Psoas muscle (tissue), 8 donors: Measurements from ENCODE around the gene UGT1A5. TPM values are rescaled to one million over a fixed set of nuclear protein-coding genes. Genes with fewer than 3 reads are reported as not detected.

Experiments
- ATAC-seq, 4 donors: fragments of 200-7000 bp; cut with Tn5 transposase; one replicate each; pipeline ENCODE4 v1.9.1; 2020; ENCODE audit warnings: moderate library complexity in 3 of 4, mild to moderate bottlenecking in 2 of 4
- DNase-seq, 2 donors: peaks; one replicate each; pipeline ENCODE4 v3.0.0-alpha.2; 2020
- H3K27ac ChIP-seq: fragments of 200-600 bp; one replicate; pipeline ENCODE4 v1.8.0; 2022
- H3K27me3 ChIP-seq, 3 donors: fragments of 200-600 bp in 1 of 3; one replicate each; pipeline versions ENCODE4 v1.6.1 to v1.8.0; 2013 to 2022; ENCODE audit warnings: low read length in 2 of 3, mild to moderate bottlenecking in 2 of 3, moderate library complexity in 1 of 3; ENCODE audit not compliant: insufficient read depth in 3 of 3
- H3K36me3 ChIP-seq, 2 donors: fragments of 200-600 bp in 1 of 2; one replicate each; pipeline versions ENCODE4 v1.6.1 to v1.8.0; 2013 to 2022; ENCODE audit warnings: low read depth in 1 of 2, mild to moderate bottlenecking in 1 of 2, moderate library complexity in 1 of 2; ENCODE audit not compliant: insufficient read depth in 1 of 2
- H3K4me1 ChIP-seq: fragments of 200-600 bp; one replicate; pipeline ENCODE4 v1.8.0; 2022
- H3K4me3 ChIP-seq: fragments of 200-600 bp; one replicate; pipeline ENCODE4 v1.8.0; 2022; ENCODE audit warnings: mild to moderate bottlenecking
- H3K9me3 ChIP-seq: fragments of 200-600 bp; one replicate; pipeline ENCODE4 v1.8.0; 2022
- CTCF ChIP-seq: fragments of 200-600 bp; IDR thresholded peaks from one replicate; pipeline ENCODE4 v1.8.0; 2022; ENCODE audit warnings: antibody characterized with exemption
- WGBS, 3 donors: extraction: QIAGEN DNeasy Blood & Tissue Kit; methylation state at CpG; one replicate each; pipeline versions ENCODE4 v1.1.6 to v1.1.7; 2013; 5-methylcytosine and 5-hydroxymethylcytosine counted together
- intact Hi-C, 2 donors: fragments of 100-400 bp; cut with DNase I; formaldehyde crosslinking; loops; one replicate each; pipeline versions ENCODE4 v1.11.0 to v1.14.2; 2022
- polyA plus RNA-seq, 3 donors: library from polyadenylated mRNA; stranded (reverse); fragments of 200-250 nt; gene quantifications; one replicate each; pipeline ENCODE4 v1.2.3, GENCODE V29; 2013
- total RNA-seq, 4 donors: library from RNA; stranded (reverse); fragmentation: NEBNext Ultra II Directional in 2 of 4; extraction: Animal tissue kit (Norgen Biotek cat#: 25700) in 2 of 4; gene quantifications; one replicate each; pipeline versions ENCODE4 v1.2.1 to v1.2.4, GENCODE V29; 2021 to 2023
- donor health status: healthy with polysubstance abuse.
- donor health status: DM: no; HTN: no; CAD: no; lungs with moderate emphysema.
- donor health status: Bipolar disorder and iron deficiency.
- donor health status: healthy.
- donor health status: DM: yes; HTN: yes; CAD: no.
- donor health status: DM: no; HTN: no; CAD: no.
- donor health status: DM: no; HTN: no; CAD: no.
- donor health status: DM: yes; HTN: yes; CAD: no.

UGT1A5 gene
- total and polyA plus RNA-seq, 7 donors = not detected

GRCh38 chr2:233793465-233794127 lies 80.9 kb downstream of the UGT1A5 start:
- no peak for ATAC-seq
- 74 to 75% (median 75%) methylated on average over 18 of the region's 18 CpGs for WGBS, 3 donors
- no peaks in the 10 kb centered on the region for H3K9me3 ChIP-seq

GRCh38 chr2:233794128-233794658 lies 81.5 kb downstream of the UGT1A5 start:
- WGBS, 3 donors = 72 to 73% (median 73%) methylated on average over 17 of the region's 17 CpGs
- ATAC-seq (no peak), DNase-seq (no peak)
- no peak overlapping the region for H3K4me3 ChIP-seq
- H3K9me3 ChIP-seq = no peaks in the 10 kb centered on the region
- no peaks in the 10 kb centered on the region for H3K27me3 ChIP-seq
- H3K27ac ChIP-seq = no peak overlapping the region
- H3K36me3 ChIP-seq = no peaks in the 10 kb centered on the region
- intact Hi-C loops = no loop called here
- TF ChIP-seq CTCF = no peak
- no peaks in the 10 kb centered on the region for H3K4me1 ChIP-seq

More at GRCh38 chr2:233793465-233794127, 80.9 kb downstream of the UGT1A5 start:
- intact Hi-C loops = no loop called here
- no peaks in the 10 kb centered on the region for H3K27me3 ChIP-seq
- no peak overlapping the region for H3K4me3 ChIP-seq
- H3K4me1 ChIP-seq = no peaks in the 10 kb centered on the region
- H3K36me3 ChIP-seq = no peaks in the 10 kb centered on the region
- TF ChIP-seq CTCF = no peak
- DNase-seq = no peak
- no peak overlapping the region for H3K27ac ChIP-seq

- Histone ChIP-seq H3K36me3 (no peaks in the 10 kb centered on the region), H3K27ac (no peak overlapping the region), H3K4me1 (no peaks in the 10 kb centered on the region), H3K4me3 (no peak overlapping the region), H3K9me3 (no peaks in the 10 kb centered on the region), H3K27me3 (no peaks in the 10 kb centered on the region)
- ATAC-seq (no peak), DNase-seq (no peak)
- WGBS, 3 donors = 86 to 93% (median 92%) methylated on average over 13 of the region's 13 CpGs
- intact Hi-C loops = no loop called here
- no peak for TF ChIP-seq CTCF
These were observed 83.0 kb downstream of the UGT1A5 start for GRCh38 chr2:233795735-233796171.

- Histone ChIP-seq H3K36me3 (no peaks in the 10 kb centered on the region), H3K4me1 (no peaks in the 10 kb centered on the region), H3K4me3 (no peak overlapping the region), H3K27ac (no peak overlapping the region), H3K27me3 (no peaks in the 10 kb centered on the region), H3K9me3 (no peaks in the 10 kb centered on the region)
- ATAC-seq (no peak), DNase-seq (no peak)
- no peak for TF ChIP-seq CTCF
- intact Hi-C loops = no loop called here
- WGBS, 3 donors = 79 to 87% (median 83%) methylated on average over 9 of the region's 9 CpGs
These were observed 83.5 kb downstream of the UGT1A5 start for GRCh38 chr2:233796254-233796653.
